Nephron progenitor cell (in vitro differentiated cells): ENCODE results near the gene KRTAP19-1.
A peak's percentile ranks its signal among the peaks of the same experiment; 100 is the strongest.

Experiments
- DNase-seq: peaks from one replicate; pipeline ENCODE4 v3.0.0; 2021
- H3K27ac Mint-ChIP-seq: 2 replicates; pipeline ENCODE4 v1.8.0; 2021; ENCODE audit warnings: mild to moderate bottlenecking, moderate library complexity, mixed read lengths
- H3K27me3 Mint-ChIP-seq: 2 replicates; pipeline ENCODE4 v1.8.0; 2021; ENCODE audit warnings: mild to moderate bottlenecking, low read depth, mixed read lengths; ENCODE audit not compliant: poor library complexity
- H3K36me3 Mint-ChIP-seq: 2 replicates; pipeline ENCODE4 v1.8.0; 2021; ENCODE audit warnings: low read depth, mixed read lengths
- H3K4me1 Mint-ChIP-seq: 2 replicates; pipeline ENCODE4 v1.8.0; 2021; ENCODE audit warnings: mixed read lengths
- H3K4me3 Mint-ChIP-seq: 2 replicates; pipeline ENCODE4 v1.8.0; 2021; ENCODE audit warnings: mild to moderate bottlenecking, moderate library complexity, mixed read lengths
- H3K9me3 Mint-ChIP-seq: 2 replicates; pipeline ENCODE4 v1.8.0; 2021; ENCODE audit warnings: mild to moderate bottlenecking, moderate library complexity, mixed read lengths
- CTCF ChIP-seq: fragments of 200-600 bp; sonication (generic); IDR thresholded peaks from 2 replicates; pipeline ENCODE4 v1.5.0; 2021; ENCODE audit warnings: antibody characterized with exemption

KRTAP19-1 gene

GRCh38 chr21:30491963-30492428 lies 11.8 kb upstream of the KRTAP19-1 start, which contains the start of gene KRTAP19-3:
Gene KRTAP19-3 (minus strand): TSS chr21:30492013. CDS start chr21:30491957, 56 bp downstream.
- Mint-ChIP-seq H3K36me3 (peaks cover 13% of the 10 kb centered on the region), H3K27ac (no peak within 1 kb of the TSS), H3K9me3 (peaks cover 30% of the 10 kb centered on the region), H3K27me3 (no peaks in the 10 kb centered on the region), H3K4me1 (no peaks in the 10 kb centered on the region), H3K4me3 (no peak within 1 kb of the TSS)
- TF ChIP-seq CTCF, result no peak
- no peak for DNase-seq

GRCh38 chr21:30487336-30487735 lies 7.2 kb upstream of the KRTAP19-1 start, which contains the start of gene KRTAP19-2:
Gene KRTAP19-2 (minus strand): TSS chr21:30487436. CDS start chr21:30487348, 88 bp downstream.
- Mint-ChIP-seq H3K4me3 (no peak within 1 kb of the TSS), H3K27me3 (no peaks in the 10 kb centered on the region), H3K9me3 (peaks cover 51% of the 10 kb centered on the region), H3K27ac (no peak within 1 kb of the TSS), H3K36me3 (peaks cover 28% of the 10 kb centered on the region), H3K4me1 (no peaks in the 10 kb centered on the region)
- no peak for TF ChIP-seq CTCF
- no peak for DNase-seq

- Mint-ChIP-seq H3K9me3 (peaks cover 51% of the 10 kb centered on the region), H3K4me1 (peaks cover 5% of the 10 kb centered on the region), H3K27ac (no peak overlapping the region), H3K4me3 (no peak overlapping the region), H3K36me3 (peaks cover 28% of the 10 kb centered on the region), H3K27me3 (no peaks in the 10 kb centered on the region)
- TF ChIP-seq CTCF, result no peak
- DNase-seq, result no peak
These were observed 6.0 kb upstream of the KRTAP19-1 start for GRCh38 chr21:30486180-30486579.

- no peak for DNase-seq
- H3K36me3 Mint-ChIP-seq, result peaks cover 21% of the 10 kb centered on the region
- no peak for TF ChIP-seq CTCF
- H3K27ac Mint-ChIP-seq, result no peak overlapping the region
- H3K9me3 Mint-ChIP-seq, result peaks cover 28% of the 10 kb centered on the region
- no peaks in the 10 kb centered on the region for H3K27me3 Mint-ChIP-seq
- peaks cover 23% of the 10 kb centered on the region for H3K4me1 Mint-ChIP-seq
- H3K4me3 Mint-ChIP-seq, result no peak overlapping the region
These were observed 2.0 kb upstream of the KRTAP19-1 start for GRCh38 chr21:30482130-30482529.

- TF ChIP-seq CTCF, result no peak
- no peak for DNase-seq
- H3K27me3 Mint-ChIP-seq, result no peaks in the 10 kb centered on the region
- no peak overlapping the region for H3K27ac Mint-ChIP-seq
- peaks cover 5% of the 10 kb centered on the region for H3K36me3 Mint-ChIP-seq
- H3K4me3 Mint-ChIP-seq, result no peak overlapping the region
- H3K4me1 Mint-ChIP-seq, result peaks cover 29% of the 10 kb centered on the region
- no peaks in the 10 kb centered on the region for H3K9me3 Mint-ChIP-seq
These were observed 908 bp downstream of the KRTAP19-1 start for GRCh38 chr21:30479259-30479658.

GRCh38 chr21:30478004-30478403 lies 2.2 kb downstream of the KRTAP19-1 start:
- Mint-ChIP-seq H3K27ac (peak overlapping the region; percentile 16), H3K4me1 (peaks cover 32% of the 10 kb centered on the region), H3K9me3 (no peaks in the 10 kb centered on the region), H3K27me3 (no peaks in the 10 kb centered on the region), H3K4me3 (no peak overlapping the region), H3K36me3 (peaks cover 5% of the 10 kb centered on the region)
- DNase-seq, result no peak
- no peak for TF ChIP-seq CTCF
